Testis (tissue), 3 donors: ENCODE results near the gene WASF2. TPM values are rescaled to one million over a fixed set of nuclear protein-coding genes. Genes with fewer than 3 reads are reported as not detected.

Experiments used
- DNase-seq: peaks from one replicate; pipeline ENCODE4 v3.0.0-alpha.2; 2019
- H3K27ac ChIP-seq, 2 donors: fragments of 200-600 bp; sonication (generic); one replicate each; pipeline ENCODE4 v1.5.1; 2019
- H3K27me3 ChIP-seq: fragments of 200-600 bp; sonication (generic); one replicate; pipeline ENCODE4 v1.5.1; 2019
- H3K36me3 ChIP-seq: fragments of 200-600 bp; sonication (generic); one replicate; pipeline ENCODE4 v1.5.1; 2017; ENCODE audit warnings: low read depth; ENCODE audit errors: missing control alignments
- H3K4me1 ChIP-seq: fragments of 200-600 bp; sonication (generic); one replicate; pipeline ENCODE4 v1.5.1; 2019
- H3K4me3 ChIP-seq, 2 donors: fragments of 200-600 bp; sonication (generic); one replicate each; pipeline ENCODE4 v1.5.1; 2017 to 2019
- H3K9me3 ChIP-seq: fragments of 200-600 bp; sonication (generic); one replicate; pipeline ENCODE4 v1.5.1; 2017
- CTCF ChIP-seq, 3 experiments: fragments of 450-650 bp in 2 of 3; fragments of 200-600 bp in 1 of 3; sonication (generic) in 1 of 3; IDR thresholded peaks; one replicate each; pipeline ENCODE4 v1.5.1; 2016 to 2019; ENCODE audit warnings: antibody characterized with exemption in 3 of 3, mild to moderate bottlenecking in 2 of 3, moderate library complexity in 1 of 3
- POLR2A ChIP-seq: fragments of 450-650 bp; IDR thresholded peaks from one replicate; pipeline ENCODE4 v1.6.1; 2017; ENCODE audit warnings: antibody characterized with exemption, mild to moderate bottlenecking, moderate library complexity
- WGBS, 2 donors: methylation state at CpG; one replicate each; pipeline ENCODE4 v1.1.5; 2018; 5-methylcytosine and 5-hydroxymethylcytosine counted together
- intact Hi-C: fragments of 100-400 bp; cut with DNase I; formaldehyde crosslinking; loops from one replicate; pipeline ENCODE4 v1.15.1; 2023; ENCODE audit warnings: low total_unique reads
- polyA plus RNA-seq: library from polyadenylated mRNA; stranded (reverse); fragments of 350-450 nt; fragmentation: Illumina TruSeq; extraction: RNeasy Lipid Tissue Mini Kit (QIAGEN cat#74804); gene quantifications from one replicate; pipeline ENCODE4 v1.2.3, GENCODE V29; 2014; ENCODE audit warnings: low read depth, low replicate concordance; ENCODE audit not compliant: insufficient read depth
- total RNA-seq, 2 donors: library from RNA; depleted of rRNA; stranded (reverse); fragments of >200 nt; gene quantifications; one replicate each; pipeline ENCODE4 v1.2.3, GENCODE V29; 2016

The WASF2 gene
- total and polyA plus RNA-seq, 3 donors from 2014 or later = 57.8 to 128 (median 58.0) TPM

GRCh38 chr1:27455139-27455811 is 34.7 kb downstream of the WASF2 start:
- Histone ChIP-seq H3K4me3 (no peak overlapping the region), H3K27ac (no peak overlapping the region), H3K27me3 (no peaks in the 10 kb centered on the region), H3K4me1 (no peaks in the 10 kb centered on the region), H3K9me3 (no peaks in the 10 kb centered on the region), H3K36me3 (no peaks in the 10 kb centered on the region)
- TF ChIP-seq POLR2A (no peak), CTCF (IDR thresholded peaks at IDR 0.05) (no peak)
- DNase-seq = no peak
- WGBS, 2 donors = 54 to 55% methylated on average over 5 of the region's 5 CpGs
- intact Hi-C loops = no loop called here

DNA sequence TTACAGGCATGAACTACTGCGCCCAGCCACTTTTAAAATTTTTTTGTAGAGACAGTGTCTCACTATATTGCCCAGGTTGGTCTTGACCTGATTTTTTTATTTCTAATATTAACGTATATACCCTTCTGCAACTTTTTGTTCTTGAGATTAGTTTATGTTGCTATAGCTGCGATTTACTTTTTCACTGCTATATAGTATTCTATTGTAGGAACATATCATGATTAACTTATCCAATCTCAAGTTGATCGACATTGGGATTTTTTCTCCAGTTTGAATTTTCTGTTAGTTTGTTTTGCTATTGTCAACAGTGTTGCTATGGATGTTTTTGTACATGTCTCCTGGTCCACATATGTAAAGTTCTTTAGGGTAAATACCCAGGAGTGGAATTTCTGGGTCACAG is 35.4 kb downstream of the WASF2 start:
- Histone ChIP-seq H3K36me3 (no peaks in the 10 kb centered on the region), H3K27me3 (no peaks in the 10 kb centered on the region), H3K9me3 (no peaks in the 10 kb centered on the region), H3K4me3 (no peak overlapping the region), H3K4me1 (no peaks in the 10 kb centered on the region), H3K27ac (no peak overlapping the region)
- 86 to 97% methylated on average over 4 of the region's 4 CpGs for WGBS, 2 donors
- no peak for DNase-seq
- TF ChIP-seq POLR2A (no peak), CTCF (IDR thresholded peaks at IDR 0.05) (no peak)
- intact Hi-C loops = no loop called here

DNA sequence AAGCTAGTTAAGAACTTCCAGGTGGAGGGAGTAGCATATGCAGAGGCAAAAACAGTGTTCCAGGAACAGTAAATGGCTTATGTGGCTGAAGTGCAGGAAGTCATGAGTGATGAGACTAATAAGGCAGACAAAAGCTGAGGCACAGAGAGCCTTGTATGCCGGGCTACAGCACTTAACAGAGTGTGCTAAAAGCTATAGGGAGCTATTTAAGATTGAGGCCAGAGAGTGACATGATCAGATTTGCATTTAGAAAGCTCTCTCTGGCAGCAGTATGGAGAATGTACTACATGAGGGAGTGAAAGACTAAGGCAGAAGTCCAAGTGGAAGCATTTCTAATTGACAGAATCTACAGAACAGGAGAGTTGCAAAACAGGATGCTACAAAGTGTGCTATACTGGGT is 38.6 kb downstream of the WASF2 start:
- intact Hi-C loops = no loop called here

GRCh38 chr1:27448982-27449381 is 41.0 kb downstream of the WASF2 start:
- Histone ChIP-seq H3K27ac (no peak overlapping the region), H3K9me3 (no peaks in the 10 kb centered on the region), H3K27me3 (no peaks in the 10 kb centered on the region), H3K4me1 (peaks cover 14% of the 10 kb centered on the region), H3K4me3 (no peak overlapping the region), H3K36me3 (no peaks in the 10 kb centered on the region)
- peak; percentile 4 for DNase-seq
- 94 to 95% methylated on average over 9 of the region's 9 CpGs for WGBS, 2 donors
- intact Hi-C loops = no loop called here
- no peak for TF ChIP-seq CTCF (IDR thresholded peaks at IDR 0.05)

More for the DNA sequence above, 38.6 kb downstream of the WASF2 start:
- Histone ChIP-seq H3K27me3 (no peaks in the 10 kb centered on the region), H3K9me3 (no peaks in the 10 kb centered on the region), H3K36me3 (no peaks in the 10 kb centered on the region), H3K27ac (no peak overlapping the region), H3K4me1 (peaks cover 8% of the 10 kb centered on the region), H3K4me3 (no peak overlapping the region)
- DNase-seq = no peak
- 29 to 67% methylated on average over 1 of the region's 1 CpG for WGBS, 2 donors
- TF ChIP-seq POLR2A = no peak
- no peak for TF ChIP-seq CTCF (IDR thresholded peaks at IDR 0.05)

DNA sequence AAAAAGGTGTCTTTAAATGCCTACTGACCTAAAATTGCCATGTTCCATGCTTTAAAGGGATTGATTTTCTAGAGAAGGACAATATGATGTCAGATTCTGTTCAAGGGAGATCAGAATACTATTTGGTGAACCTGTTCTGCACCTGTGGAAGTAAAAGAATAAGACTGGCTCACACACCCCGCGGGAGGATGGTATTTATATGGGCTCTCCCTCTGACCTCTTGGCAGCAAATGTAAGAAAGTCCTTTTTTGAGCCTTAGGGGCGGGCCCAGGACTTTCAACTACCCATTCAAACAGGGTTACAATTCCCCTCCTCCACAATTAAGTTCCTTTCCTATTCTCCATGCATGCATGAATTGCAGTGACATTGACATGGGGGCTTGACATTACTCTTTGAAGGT is 42.1 kb downstream of the WASF2 start:
- DNase-seq = no peak
- Histone ChIP-seq H3K36me3 (no peaks in the 10 kb centered on the region), H3K4me1 (peaks cover 14% of the 10 kb centered on the region), H3K27me3 (no peaks in the 10 kb centered on the region), H3K27ac (no peak overlapping the region), H3K9me3 (no peaks in the 10 kb centered on the region), H3K4me3 (no peak overlapping the region)
- WGBS, 2 donors = 57 to 61% methylated on average over 3 of the region's 3 CpGs
- TF ChIP-seq POLR2A (no peak), CTCF (IDR thresholded peaks at IDR 0.05) (no peak)
- intact Hi-C loops = no loop called here
